ENCODE data around the gene FAM199X.

- TF ChIP-seq CTCF (IDR thresholded peaks at IDR 0.05) (no peak), POLR2A (IDR thresholded peaks at IDR 0.05) (no peak), POLR2AphosphoS5 (IDR thresholded peaks at IDR 0.05) (no peak)
Measured at GRCh38 chrX:104183685-104184084, 17.4 kb downstream of the FAM199X start.

All from stomach (tissue), 4 donors.